Transverse colon (tissue), 4 donors: ENCODE data around the gene APOA1.

ENCODE experiments used
- POLR2AphosphoS5 ChIP-seq, 3 donors: sonication (generic); formaldehyde crosslinking; IDR thresholded peaks; one replicate each; pipeline ENCODE4 v1.6.1; 2016; ENCODE audit warnings: antibody characterized with exemption in 3 of 3
- TF ChIP-seq, protein P1 (sequence below), 5 experiments: fragments of 200-600 bp in 3 of 5; fragments of 450-650 bp in 2 of 5; sonication (generic) in 3 of 5; IDR thresholded peaks; 1 replicate in 2 of 5; 2 replicates in 3 of 5; pipeline ENCODE4 v1.5.1; 2016 to 2017; ENCODE audit warnings: antibody characterized with exemption in 5 of 5, inconsistent platforms in 3 of 5, mild to moderate bottlenecking in 2 of 5, moderate library complexity in 1 of 5

DNA sequence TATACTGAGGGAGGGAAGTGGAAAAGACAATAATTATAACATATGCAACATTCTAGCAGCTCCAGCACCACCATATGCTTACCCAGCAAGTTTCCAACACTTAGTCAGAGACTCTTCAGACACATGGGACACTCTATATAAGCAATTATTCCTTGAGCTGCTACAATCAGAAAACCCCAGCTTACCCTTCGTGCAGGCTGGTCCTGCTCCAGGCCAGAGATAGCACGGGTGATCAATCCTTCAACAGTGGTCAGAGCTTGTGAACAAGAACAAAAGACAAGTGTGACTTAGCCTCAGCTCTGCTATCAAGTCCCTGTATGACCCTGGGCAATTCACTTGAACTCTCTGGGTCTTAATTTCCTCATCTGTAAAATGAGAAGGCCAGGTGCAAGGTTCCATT, 51.1 kb downstream of the APOA1 start:
- no peak for TF ChIP-seq POLR2AphosphoS5 (IDR thresholded peaks at IDR 0.05)
- TF ChIP-seq, protein P1, sequence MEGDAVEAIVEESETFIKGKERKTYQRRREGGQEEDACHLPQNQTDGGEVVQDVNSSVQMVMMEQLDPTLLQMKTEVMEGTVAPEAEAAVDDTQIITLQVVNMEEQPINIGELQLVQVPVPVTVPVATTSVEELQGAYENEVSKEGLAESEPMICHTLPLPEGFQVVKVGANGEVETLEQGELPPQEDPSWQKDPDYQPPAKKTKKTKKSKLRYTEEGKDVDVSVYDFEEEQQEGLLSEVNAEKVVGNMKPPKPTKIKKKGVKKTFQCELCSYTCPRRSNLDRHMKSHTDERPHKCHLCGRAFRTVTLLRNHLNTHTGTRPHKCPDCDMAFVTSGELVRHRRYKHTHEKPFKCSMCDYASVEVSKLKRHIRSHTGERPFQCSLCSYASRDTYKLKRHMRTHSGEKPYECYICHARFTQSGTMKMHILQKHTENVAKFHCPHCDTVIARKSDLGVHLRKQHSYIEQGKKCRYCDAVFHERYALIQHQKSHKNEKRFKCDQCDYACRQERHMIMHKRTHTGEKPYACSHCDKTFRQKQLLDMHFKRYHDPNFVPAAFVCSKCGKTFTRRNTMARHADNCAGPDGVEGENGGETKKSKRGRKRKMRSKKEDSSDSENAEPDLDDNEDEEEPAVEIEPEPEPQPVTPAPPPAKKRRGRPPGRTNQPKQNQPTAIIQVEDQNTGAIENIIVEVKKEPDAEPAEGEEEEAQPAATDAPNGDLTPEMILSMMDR (IDR thresholded peaks at IDR 0.05) = no peak
